Neural progenitor cell (in vitro differentiated cells): ENCODE measurements around the gene KIRREL3. TPM values are rescaled to one million over a fixed set of nuclear protein-coding genes. Genes with fewer than 3 reads are reported as not detected.

ENCODE experiments used
- DNase-seq: peaks from one replicate; pipeline ENCODE4 v3.0.0-alpha.2; 2016; ENCODE audit warnings: low spot score
- H2AFZ ChIP-seq: fragments of 200-600 bp; sonication (generic); replicated peaks from 2 replicates; pipeline ENCODE4 v1.6.1; 2016; ENCODE audit warnings: antibody characterized with exemption
- H3F3A ChIP-seq: fragments of 200-600 bp; sonication (generic); 2 replicates; pipeline ENCODE4 v1.6.1; 2016; ENCODE audit warnings: antibody characterized with exemption, low read depth
- H3K27ac ChIP-seq: fragments of 200-600 bp; sonication (generic); 2 replicates; pipeline ENCODE4 v1.5.1; 2016; ENCODE audit warnings: mild to moderate bottlenecking
- H3K27me3 ChIP-seq: fragments of 200-600 bp; sonication (generic); 2 replicates; pipeline ENCODE4 v1.6.1; 2016; ENCODE audit warnings: mild to moderate bottlenecking, moderate library complexity
- H3K36me3 ChIP-seq: fragments of 200-600 bp; sonication (generic); 2 replicates; pipeline ENCODE4 v1.5.1; 2016
- H3K4me1 ChIP-seq: fragments of 200-600 bp; sonication (generic); 2 replicates; pipeline ENCODE4 v1.6.1; 2016; ENCODE audit warnings: mixed run types
- H3K4me2 ChIP-seq: fragments of 200-600 bp; sonication (generic); 2 replicates; pipeline ENCODE4 v1.6.1; 2016
- H3K4me3 ChIP-seq: fragments of 200-600 bp; sonication (generic); 2 replicates; pipeline ENCODE4 v1.5.1; 2016
- H3K79me2 ChIP-seq: fragments of 200-600 bp; sonication (generic); 2 replicates; pipeline ENCODE4 v1.6.1; 2016; ENCODE audit warnings: low read depth
- H3K9ac ChIP-seq: fragments of 200-600 bp; sonication (generic); 2 replicates; pipeline ENCODE4 v1.6.1; 2016
- H3K9me3 ChIP-seq: fragments of 200-600 bp; sonication (generic); 2 replicates; pipeline ENCODE4 v1.5.1; 2016; ENCODE audit warnings: low read depth
- H4K20me1 ChIP-seq: fragments of 200-600 bp; sonication (generic); 2 replicates; pipeline ENCODE4 v1.6.1; 2016; ENCODE audit warnings: low read depth
- H3K27ac Mint-ChIP-seq: 3 replicates; pipeline ENCODE4 v1.8.0; 2021; ENCODE audit warnings: mixed read lengths
- H3K27me3 Mint-ChIP-seq: 2 replicates; pipeline ENCODE4 v1.8.0; 2022; ENCODE audit warnings: low read depth, mild to moderate bottlenecking, inconsistent platforms, moderate library complexity, mixed read lengths; ENCODE audit not compliant: insufficient read depth
- H3K36me3 Mint-ChIP-seq: 3 replicates; pipeline ENCODE4 v1.8.0; 2021; ENCODE audit warnings: mixed read lengths
- H3K4me1 Mint-ChIP-seq: 3 replicates; pipeline ENCODE4 v1.8.0; 2021; ENCODE audit warnings: mixed read lengths
- H3K4me3 Mint-ChIP-seq: 3 replicates; pipeline ENCODE4 v1.8.0; 2021; ENCODE audit warnings: mild to moderate bottlenecking, moderate library complexity, mixed read lengths
- H3K9me3 Mint-ChIP-seq: 3 replicates; pipeline ENCODE4 v1.8.0; 2020; ENCODE audit warnings: mixed read lengths
- CTCF ChIP-seq: fragments of 200-600 bp; sonication (generic); IDR thresholded peaks from 2 replicates; pipeline ENCODE4 v1.5.1; 2017; ENCODE audit warnings: antibody characterized with exemption, mild to moderate bottlenecking
- EZH2 ChIP-seq: fragments of 200-600 bp; sonication (generic); IDR thresholded peaks from 2 replicates; pipeline ENCODE4 v1.6.1; 2017; ENCODE audit warnings: antibody characterized with exemption, mild to moderate bottlenecking, moderate library complexity
- EZH2phosphoT487 ChIP-seq: fragments of 200-600 bp; sonication (generic); IDR thresholded peaks from 2 replicates; pipeline ENCODE4 v1.6.1; 2017; ENCODE audit warnings: antibody characterized with exemption
- total RNA-seq: library from RNA; depleted of rRNA; stranded (reverse); fragments of >200 nt; gene quantifications from 2 replicates; pipeline ENCODE4 v1.2.3, GENCODE V29; 2015; ENCODE audit warnings: low replicate concordance

KIRREL3 gene
- total RNA-seq, 1 donor from 2014 or later = 1.1 TPM

- no peak overlapping the region for H3K4me2 ChIP-seq
- H3K9ac ChIP-seq = no peak overlapping the region
- no peaks in the 10 kb centered on the region for H3K36me3 ChIP-seq
- no peaks in the 10 kb centered on the region for H3K9me3 ChIP-seq
- Mint-ChIP-seq H3K9me3 (no peaks in the 10 kb centered on the region), H3K27me3 (peaks cover 2% of the 10 kb centered on the region), H3K4me1 (peaks cover 24% of the 10 kb centered on the region), H3K36me3 (no peaks in the 10 kb centered on the region), H3K4me3 (no peak overlapping the region), H3K27ac (no peak overlapping the region)
- H3K27me3 ChIP-seq = no peaks in the 10 kb centered on the region
- no peak overlapping the region for H3K4me3 ChIP-seq
- H2AFZ ChIP-seq = no peak overlapping the region
- DNase-seq = no peak
- no peak overlapping the region for H3K27ac ChIP-seq
- H3K79me2 ChIP-seq = no peaks in the 10 kb centered on the region
- no peaks in the 10 kb centered on the region for H4K20me1 ChIP-seq
- peaks cover 6% of the 10 kb centered on the region for H3F3A ChIP-seq
- TF ChIP-seq EZH2 (no peak), CTCF (no peak)
- peaks cover 15% of the 10 kb centered on the region for H3K4me1 ChIP-seq
These were observed 185.5 kb downstream of the KIRREL3 start for GRCh38 chr11:126815111-126815510.

GRCh38 chr11:126810776-126811175 lies 189.8 kb downstream of the KIRREL3 start:
- Mint-ChIP-seq H3K27ac (no peak overlapping the region), H3K27me3 (peaks cover 2% of the 10 kb centered on the region), H3K4me1 (peaks cover 8% of the 10 kb centered on the region), H3K9me3 (no peaks in the 10 kb centered on the region), H3K36me3 (no peaks in the 10 kb centered on the region), H3K4me3 (no peak overlapping the region)
- Histone ChIP-seq H3K4me3 (no peak overlapping the region), H3K27ac (no peak overlapping the region), H3K9ac (no peak overlapping the region), H3K27me3 (no peaks in the 10 kb centered on the region), H3K79me2 (no peaks in the 10 kb centered on the region), H3K4me1 (no peaks in the 10 kb centered on the region), H3F3A (no peaks in the 10 kb centered on the region), H2AFZ (no peak overlapping the region), H3K9me3 (no peaks in the 10 kb centered on the region), H3K36me3 (no peaks in the 10 kb centered on the region), H4K20me1 (no peaks in the 10 kb centered on the region), H3K4me2 (no peak overlapping the region)
- DNase-seq = no peak
- no peak for TF ChIP-seq EZH2
- TF ChIP-seq EZH2phosphoT487 = no peak
- TF ChIP-seq CTCF = no peak

GRCh38 chr11:126809514-126810289 lies 190.9 kb downstream of the KIRREL3 start:
- no peak for TF ChIP-seq CTCF
- no peak for TF ChIP-seq EZH2phosphoT487
- TF ChIP-seq EZH2 = no peak
- no peak overlapping the region for H3K4me3 Mint-ChIP-seq

More at GRCh38 chr11:126809514-126810289, 190.9 kb downstream of the KIRREL3 start:
- Histone ChIP-seq H4K20me1 (no peaks in the 10 kb centered on the region), H3K4me3 (no peak overlapping the region), H3K27me3 (no peaks in the 10 kb centered on the region), H2AFZ (no peak overlapping the region), H3K9ac (no peak overlapping the region), H3K4me1 (no peaks in the 10 kb centered on the region), H3K36me3 (no peaks in the 10 kb centered on the region), H3K4me2 (no peak overlapping the region), H3K9me3 (no peaks in the 10 kb centered on the region), H3K79me2 (no peaks in the 10 kb centered on the region), H3K27ac (no peak overlapping the region), H3F3A (no peaks in the 10 kb centered on the region)
- Mint-ChIP-seq H3K27me3 (peaks cover 2% of the 10 kb centered on the region), H3K9me3 (no peaks in the 10 kb centered on the region), H3K4me1 (peaks cover 11% of the 10 kb centered on the region), H3K36me3 (no peaks in the 10 kb centered on the region), H3K27ac (no peak overlapping the region)
- DNase-seq = no peak
